Posterior vena cava (tissue), 2 donors: ENCODE measurements around the gene BRD7. TPM values are rescaled to one million over a fixed set of nuclear protein-coding genes. Genes with fewer than 3 reads are reported as not detected.
A peak's percentile ranks its signal among the peaks of the same experiment; 100 is the strongest.

ENCODE experiments used
- DNase-seq: peaks from one replicate; pipeline ENCODE4 v3.0.0-alpha.2; 2020; ENCODE audit warnings: low spot score
- intact Hi-C, 2 donors: fragments of 100-400 bp; cut with DNase I; formaldehyde crosslinking; loops; one replicate each; pipeline versions ENCODE4 v1.14.1 to v1.14.2; 2022 to 2023
- total RNA-seq, 2 donors: library from RNA; stranded (reverse); fragmentation: NEBNext Ultra II Directional; extraction: Animal tissue kit (Norgen Biotek cat#: 25700); gene quantifications; one replicate each; pipeline ENCODE4 v1.2.1, GENCODE V29; 2021
- donor health status: DM: yes; HTN: yes; CAD: no.
- donor health status: DM: yes; HTN: yes; CAD: no.

BRD7 gene
- total RNA-seq, 2 donors from 2014 or later: 54.5 to 71.3 TPM

DNA sequence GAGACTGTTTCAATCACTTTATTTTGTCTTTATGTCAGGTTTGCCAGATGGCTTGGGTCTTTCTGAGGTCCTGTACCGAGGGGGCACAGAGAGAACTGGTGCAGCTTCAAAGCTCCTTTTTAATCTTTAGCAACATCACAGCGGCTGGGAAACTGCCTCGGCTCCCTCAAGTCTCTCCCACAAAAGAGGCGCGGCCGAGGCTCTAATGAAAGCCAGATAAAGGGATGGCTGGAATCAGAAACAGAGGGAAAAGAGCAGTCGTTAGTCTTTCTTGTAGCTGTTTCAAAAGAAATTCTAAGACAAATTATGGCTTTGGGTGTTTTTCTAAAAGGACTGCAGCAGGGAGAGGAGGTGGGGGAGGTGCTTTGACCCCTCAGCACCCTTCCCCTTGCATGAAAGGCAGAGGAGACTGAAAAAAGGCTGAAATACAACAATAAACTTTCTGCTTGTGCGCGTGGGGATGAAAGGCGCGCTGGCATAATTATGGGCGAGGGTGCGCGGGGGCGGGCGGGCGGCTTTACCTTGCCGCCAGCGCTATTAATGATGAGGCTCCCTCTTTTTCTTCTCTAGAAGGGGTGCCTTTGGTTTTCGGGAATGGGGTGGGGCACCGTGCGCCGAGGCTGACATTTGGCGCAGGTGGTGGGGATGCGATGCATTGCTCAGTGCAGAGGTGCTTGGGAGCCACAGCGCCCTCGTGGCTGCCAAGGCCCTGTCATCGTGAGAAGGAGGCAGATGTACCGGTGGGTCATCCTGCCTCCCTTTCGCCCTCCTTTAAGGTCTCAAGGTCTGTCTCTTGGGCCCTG lies 22.3 kb upstream of the BRD7 start:
- intact Hi-C loops: no loop called here
- no peak for DNase-seq

DNA sequence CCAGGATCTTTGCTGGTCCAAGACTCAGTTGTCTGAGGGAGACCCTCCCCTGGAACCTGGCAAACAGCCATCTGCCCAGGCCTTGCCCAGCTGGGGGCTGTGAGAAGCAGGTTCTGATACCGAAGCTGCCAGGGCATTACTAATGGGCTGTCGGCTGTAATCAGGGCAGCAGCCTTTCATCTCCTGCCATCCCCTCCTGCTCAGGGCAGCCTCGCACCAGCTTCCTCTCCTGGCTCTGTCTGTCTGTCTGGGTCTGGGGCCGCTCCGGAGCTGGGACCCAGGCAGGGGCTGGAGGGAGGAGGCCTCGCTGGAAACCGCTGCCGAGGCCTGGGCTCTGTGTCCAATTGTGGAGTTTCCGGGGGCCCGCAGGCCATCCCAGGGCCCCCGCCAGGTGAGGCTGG lies 21.6 kb upstream of the BRD7 start:
- DNase-seq: no peak
- intact Hi-C loops: no loop called here

DNA sequence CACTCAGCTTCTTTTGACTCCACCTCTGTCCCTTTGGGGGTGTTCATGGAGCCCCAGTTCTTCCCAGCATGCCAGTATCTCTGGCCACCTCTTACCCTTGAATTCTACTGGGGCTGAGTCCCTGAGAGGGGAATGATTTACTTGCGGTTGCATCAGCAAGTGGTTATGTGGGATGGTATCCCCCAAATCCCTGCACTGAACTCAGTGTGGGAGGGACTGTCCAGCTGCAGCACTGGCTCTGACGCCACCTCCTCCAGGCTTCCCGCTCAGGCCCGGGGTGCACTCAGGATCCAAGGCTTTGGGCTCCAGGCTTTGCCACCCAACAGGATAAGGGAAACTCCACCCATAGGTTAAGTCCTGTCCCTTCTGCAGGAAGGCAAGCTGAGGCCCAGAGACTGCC lies 21.1 kb upstream of the BRD7 start:
- no peak for DNase-seq
- intact Hi-C loops: loop anchor here in 1 of 2 donors (5.0 kb wide), 1 partner anchor 332 kb away; no protein-coding TSS in a partner anchor

DNA sequence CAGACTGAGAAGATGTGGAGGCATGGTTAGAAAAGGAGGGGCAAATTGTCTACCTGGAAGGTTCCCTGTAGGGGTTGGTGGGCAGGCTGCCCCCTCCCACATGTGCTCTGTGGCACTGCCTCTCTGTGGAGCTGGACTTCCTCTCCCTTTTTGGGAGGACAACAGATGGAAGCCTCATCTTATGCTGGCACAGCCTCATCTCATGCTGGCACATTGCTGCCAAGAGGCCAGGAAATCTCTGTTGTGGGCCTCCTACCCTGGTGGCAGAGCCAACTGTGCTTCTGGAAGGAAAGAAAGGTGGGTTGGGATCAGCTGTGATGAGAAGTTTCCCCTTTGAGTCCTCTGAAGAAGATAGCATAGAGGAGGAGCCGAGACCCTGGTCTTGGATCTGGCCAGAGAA lies 19.7 kb upstream of the BRD7 start:
- no peak for DNase-seq
- intact Hi-C loops: loop anchor here in 1 of 2 donors (5.0 kb wide), 1 partner anchor 334 kb away; no protein-coding TSS in a partner anchor

DNA sequence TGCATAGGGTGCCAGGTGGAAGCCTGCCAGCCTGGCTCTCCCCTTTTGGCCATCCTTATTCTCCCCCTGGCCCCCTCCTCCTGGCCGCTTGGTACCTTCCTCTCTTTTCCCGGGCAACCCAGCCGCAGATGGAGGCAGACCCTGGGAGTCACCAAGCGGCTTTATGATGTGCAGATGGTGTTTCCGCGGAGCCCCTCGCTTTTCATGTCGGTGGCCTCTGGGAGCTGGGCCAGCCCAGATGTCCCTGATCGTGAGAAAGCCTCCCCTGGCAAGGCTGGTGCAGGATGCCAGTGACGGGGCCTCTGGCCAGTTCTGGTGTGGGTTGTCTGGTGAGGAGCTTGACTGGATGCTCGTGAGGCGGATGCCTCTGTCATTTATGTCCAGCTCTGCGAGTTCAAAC lies 18.0 kb upstream of the BRD7 start:
- intact Hi-C loops: loop anchor here in 1 of 2 donors (5.0 kb wide), 1 partner anchor 336 kb away; no protein-coding TSS in a partner anchor
- no peak for DNase-seq

DNA sequence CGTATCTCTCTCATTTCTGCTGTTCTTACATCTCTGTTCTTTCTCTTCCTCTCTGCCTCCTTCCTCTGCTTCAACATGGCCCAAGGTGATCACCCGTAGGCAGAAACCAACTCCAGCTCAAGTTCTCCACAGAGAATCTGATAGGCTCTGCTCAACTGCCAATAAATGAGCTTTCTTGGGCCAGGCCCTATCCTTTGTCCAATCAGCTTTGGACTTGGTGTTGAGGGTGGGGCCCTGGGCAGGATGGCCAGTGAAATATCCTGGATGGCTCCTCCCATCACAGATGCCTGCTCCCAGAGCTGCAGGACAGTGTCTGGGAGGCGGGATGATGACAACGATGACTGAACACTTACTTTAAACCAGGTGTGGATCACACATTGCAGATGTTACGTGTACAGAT lies 17.4 kb upstream of the BRD7 start:
- no peak for DNase-seq
- intact Hi-C loops: loop anchor here in 1 of 2 donors (5.0 kb wide), 1 partner anchor 336 kb away; no protein-coding TSS in a partner anchor

DNA sequence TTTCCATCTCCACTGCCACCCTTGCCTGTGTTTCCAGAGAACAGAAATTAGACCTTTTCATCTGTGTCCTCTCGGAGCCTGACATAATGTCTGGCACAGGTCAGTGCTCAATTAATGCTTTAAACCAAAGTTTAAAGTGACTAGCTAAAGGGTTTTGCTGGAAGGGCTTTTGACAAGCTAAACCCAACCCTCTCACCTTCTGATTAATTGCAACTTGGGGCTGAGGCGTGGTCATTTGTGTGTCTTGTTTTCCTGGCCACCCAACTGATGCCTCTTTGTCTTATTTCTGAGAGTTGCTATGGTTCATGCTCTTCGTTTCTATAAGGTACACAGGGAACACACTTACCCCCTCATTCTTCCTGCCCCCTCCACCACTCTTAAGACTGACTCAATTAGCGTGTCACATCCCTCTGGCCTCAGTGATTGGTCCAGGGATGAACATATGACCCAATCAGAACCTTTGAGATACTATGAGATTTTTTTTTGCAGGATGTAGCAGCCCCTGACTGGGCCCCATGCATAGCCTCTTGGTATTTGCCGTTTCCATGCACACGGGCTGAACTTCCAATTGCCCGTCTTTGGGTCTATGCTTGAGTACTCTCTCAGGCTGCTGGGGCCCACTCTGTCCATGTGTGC lies 15.8 kb upstream of the BRD7 start:
- no peak for DNase-seq
- intact Hi-C loops: loop anchor here in 1 of 2 donors (5.0 kb wide), 1 partner anchor 338 kb away; no protein-coding TSS in a partner anchor

DNA sequence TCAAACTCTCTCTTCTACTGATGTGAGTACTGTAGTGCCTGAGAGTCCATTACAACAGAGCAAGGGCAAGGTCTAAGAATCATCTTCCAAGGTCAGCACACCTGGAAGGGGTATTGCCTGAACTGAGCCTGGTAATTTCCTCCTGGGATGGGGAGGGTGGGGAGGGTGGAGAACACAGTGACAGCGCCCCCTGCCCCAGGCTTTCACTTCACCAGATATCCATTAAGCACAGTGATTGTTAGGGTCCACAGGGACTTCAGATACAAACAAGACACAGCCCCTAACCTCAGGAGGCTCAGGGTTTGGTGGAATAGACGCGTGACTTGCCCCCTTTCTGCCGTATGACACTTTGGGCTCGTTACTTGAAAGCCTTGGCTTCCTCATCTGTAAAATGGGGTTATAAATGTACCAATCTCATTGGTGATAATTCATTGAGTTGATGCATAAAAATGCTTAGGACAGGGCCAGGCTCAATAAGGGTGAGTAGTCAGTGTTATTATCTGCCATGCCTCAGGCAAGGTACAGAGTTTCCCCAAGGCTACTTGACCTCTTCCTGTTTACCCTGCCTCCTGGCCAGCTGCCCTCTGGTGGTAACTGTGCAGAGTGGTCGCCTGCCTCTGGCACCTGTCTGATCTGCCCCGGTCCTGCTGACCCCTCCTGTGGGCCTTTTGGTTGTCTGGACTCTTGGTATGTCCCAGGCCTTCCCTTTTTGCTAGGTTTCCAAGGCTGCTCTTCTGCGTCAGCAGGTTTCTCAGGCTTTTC lies 13.1 kb upstream of the BRD7 start:
- intact Hi-C loops: no loop called here
- no peak for DNase-seq

DNA sequence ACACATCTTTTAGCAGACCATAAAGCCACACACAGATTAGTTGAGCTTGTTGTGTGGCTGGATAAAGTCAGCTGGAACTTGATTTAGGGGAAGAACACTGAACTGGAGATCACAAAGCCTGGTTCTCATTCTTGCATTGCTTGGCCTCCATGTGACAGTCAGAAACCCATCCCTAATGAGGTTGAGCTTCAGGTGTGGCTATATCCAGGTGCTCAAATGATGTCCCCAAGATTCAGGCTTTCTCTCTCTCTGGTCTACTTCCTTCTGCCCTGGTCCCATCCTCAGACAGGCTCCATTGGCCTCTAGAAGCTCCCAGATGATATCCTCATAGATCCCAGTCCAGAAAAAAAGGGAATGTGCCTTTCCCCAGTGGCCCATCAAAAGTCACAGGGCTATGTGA lies 9.6 kb upstream of the BRD7 start:
- intact Hi-C loops: loop anchor here in 1 of 2 donors (10.0 kb wide), 1 partner anchor 426 kb away; no protein-coding TSS in a partner anchor
- DNase-seq: no peak

DNA sequence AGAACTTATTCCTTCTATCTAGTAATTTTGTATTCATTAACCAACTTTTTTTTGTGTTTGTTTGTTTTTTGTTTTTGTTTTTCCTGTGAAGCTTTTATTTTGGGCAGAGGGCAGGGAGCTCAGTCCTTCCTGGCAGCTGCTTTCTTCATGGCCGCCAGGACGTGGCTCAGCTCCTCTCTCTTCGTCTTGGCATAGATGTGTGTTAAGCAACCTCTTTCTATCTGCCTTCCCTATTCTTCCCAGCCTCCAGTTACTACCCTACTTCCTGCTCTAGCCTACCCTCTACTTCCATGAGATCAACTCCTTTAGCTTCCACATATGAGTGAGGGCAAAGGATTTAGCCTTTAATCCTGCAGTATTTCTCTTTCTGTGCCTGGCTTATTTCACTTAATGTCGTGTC lies 8.2 kb upstream of the BRD7 start:
- intact Hi-C loops: loop anchor here in 1 of 2 donors (10.0 kb wide), 1 partner anchor 428 kb away; no protein-coding TSS in a partner anchor
- no peak for DNase-seq

DNA sequence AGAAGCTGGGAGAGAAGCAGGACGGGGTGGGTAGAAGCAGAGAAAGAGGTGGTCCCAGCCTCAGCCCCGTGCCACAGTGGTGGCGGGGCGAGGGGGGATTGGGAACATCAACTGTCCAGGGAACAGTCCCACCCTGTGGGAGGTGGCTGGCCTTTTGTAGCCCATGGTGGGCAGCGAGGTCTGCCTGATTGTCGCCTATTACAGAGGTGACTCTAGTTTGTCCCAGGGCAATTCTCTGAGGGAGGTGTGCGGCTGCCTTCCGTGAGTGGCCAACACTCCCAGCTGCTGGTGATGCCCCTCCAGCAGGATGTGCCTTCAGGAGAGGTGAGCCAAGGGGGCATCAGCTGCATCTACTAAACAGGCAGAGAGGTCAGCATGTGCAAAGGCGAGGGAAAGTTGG lies 5.0 kb upstream of the BRD7 start:
- intact Hi-C loops: loop anchor here (5.0 to 10.0 kb wide), 3 partner anchors 294 to 434 kb away; no protein-coding TSS in a partner anchor
- DNase-seq: no peak

DNA sequence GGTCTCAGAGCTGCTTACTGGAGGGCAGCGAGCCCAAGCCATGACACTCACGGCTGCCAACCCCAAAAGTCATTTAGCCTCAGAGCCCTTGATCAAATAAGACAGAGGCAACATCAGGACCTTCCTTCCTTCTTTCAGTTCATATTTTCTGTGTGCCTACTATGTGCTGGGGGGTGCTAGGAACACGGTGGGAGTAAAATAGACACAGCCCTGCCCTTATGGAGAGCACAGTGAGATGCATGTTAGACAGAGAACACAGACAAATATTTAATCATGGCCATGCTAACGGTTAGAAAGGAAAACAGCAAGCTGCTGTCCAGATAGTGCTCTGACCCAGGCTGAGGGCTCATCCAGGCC lies 4.5 kb upstream of the BRD7 start:
- intact Hi-C loops: loop anchor here (5.0 to 10.0 kb wide), 3 partner anchors 294 to 434 kb away; no protein-coding TSS in a partner anchor
- DNase-seq: no peak

DNA sequence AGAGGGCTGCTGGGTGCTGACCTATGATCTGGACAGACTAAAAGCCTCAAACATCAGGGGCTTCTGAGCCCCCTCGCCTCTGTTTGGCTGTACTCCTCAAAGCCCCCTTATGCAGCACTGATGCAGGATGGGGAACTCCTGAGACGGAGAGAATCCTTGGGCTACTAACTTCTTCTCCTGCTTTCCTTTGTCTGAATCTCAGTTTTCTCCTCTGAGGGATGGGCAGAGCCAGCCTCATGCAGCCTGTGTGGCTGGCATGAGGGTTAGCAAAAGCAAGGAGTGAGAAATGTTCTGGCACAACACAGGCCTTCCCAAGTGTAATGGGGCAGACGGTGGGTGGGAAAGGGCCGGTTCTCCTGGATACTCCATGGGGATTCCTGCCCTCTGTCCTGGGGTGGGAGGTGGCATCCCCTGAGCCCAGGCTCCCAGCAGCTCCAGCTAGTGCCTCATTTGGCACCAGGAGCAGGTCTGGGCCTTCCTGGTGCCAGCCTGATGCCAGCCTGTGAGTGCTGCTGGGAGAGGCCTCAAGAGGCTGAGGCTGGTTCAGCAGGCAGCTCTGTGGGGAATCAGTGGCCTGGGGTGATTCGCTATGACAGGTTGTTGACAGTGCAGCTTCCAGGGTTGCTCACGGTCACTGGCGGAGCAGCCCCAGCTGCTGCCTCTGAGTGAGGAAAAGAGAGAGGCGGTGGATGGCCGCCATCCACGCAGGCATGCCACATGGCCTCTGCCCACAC lies 4.0 kb upstream of the BRD7 start:
- DNase-seq: no peak
- intact Hi-C loops: loop anchor here (5.0 to 10.0 kb wide), 3 partner anchors 295 to 435 kb away; no protein-coding TSS in a partner anchor

DNA sequence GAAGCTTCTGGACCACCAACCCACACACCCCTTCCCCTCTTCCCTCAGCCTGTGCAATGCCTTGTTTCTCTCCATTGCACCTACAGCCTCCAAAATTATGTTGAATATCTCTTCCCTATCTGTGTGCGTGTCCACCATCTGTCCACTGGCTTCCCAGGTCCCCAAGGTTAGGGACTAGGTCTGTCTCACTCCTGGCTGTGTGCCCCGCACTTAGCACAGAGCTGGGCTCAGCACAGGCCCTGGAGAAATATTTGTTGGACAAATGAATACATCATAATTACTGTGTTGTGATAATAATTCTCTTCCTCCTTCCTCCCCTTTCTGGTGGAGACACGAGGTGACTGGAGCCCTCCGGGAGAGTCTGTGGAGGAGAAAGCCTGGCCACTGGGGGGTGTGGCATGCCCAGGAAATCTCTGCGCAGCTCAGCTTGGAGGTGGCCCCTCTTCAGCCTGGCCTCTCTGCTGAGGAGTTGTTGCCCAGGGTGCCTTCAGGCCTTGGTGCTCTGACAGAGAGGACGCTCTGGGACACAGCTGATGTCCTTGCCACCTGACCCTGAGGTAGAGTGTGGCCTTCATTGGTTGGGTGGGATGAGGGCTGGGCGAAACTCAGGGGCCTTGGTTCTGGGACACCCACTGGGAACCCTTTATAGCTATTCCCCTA lies 3.3 kb upstream of the BRD7 start:
- peak; percentile 84 for DNase-seq
- intact Hi-C loops: loop anchor here (5.0 to 10.0 kb wide), 3 partner anchors 295 to 435 kb away; no protein-coding TSS in a partner anchor

DNA sequence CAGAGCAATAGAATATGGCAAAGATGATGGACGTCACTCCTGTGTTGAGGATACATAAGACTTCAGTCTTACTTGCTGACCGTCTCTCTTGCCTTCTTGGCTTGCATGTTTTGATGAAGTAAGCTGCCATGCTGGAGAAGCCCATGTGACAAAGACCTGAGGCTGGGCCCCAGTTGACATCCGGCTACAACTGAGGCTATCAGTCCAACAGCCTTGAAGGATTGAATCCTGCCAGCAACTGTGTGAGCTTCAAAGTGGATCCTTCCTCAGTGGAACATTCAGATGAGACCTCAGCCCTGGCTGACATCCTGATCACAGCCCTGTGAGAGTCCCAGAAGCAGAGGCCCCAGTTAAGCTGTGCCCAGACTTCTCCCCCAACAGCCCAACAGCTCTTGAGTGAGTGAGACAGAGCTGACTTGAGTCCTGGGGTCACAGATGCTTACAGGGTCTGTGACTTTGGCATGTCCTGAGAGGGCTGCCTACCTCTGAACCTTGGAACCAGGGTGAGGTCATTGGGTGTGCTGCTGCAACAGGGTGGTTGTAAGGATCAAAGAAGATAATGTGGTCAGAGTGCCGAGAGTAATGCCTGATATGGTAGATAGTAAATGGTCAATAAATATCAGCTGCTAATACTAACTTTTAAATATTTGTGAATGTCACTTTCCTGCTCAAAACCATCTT lies 2.4 kb upstream of the BRD7 start:
- intact Hi-C loops: loop anchor here (5.0 to 10.0 kb wide), 3 partner anchors 296 to 436 kb away; no protein-coding TSS in a partner anchor
- DNase-seq: no peak

DNA sequence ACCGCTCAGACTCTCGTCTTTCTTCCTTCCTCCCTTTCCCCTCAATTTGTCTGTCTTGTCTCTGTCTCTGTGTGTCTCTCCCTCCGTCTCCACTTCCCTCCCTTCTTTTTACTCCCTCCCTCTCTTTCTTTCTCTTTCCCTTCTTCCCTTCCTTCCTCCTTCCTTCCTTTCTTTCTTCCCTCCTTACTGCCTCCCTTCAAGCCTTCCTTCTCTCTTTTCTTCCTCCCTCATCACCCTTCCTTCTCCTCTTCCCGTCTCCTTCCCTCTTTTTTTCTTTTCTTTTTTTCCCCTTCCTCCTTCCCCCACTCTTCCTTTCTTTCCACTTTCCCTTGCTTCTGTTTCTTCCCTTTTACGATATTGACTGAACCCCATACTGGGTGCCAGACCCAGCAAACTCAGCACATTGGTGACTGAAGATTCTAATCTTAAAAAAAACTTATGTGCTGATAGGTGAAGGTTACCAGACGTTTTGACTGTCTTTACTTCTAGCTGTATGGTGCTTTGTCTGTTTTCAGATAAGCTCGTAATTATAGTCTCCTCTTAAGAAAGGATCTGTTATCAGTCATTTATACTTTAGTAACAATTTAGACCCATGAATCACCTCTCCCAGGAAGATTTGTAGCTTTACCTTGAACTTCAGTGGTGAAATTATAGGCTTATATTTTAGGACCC lies 481 bp upstream of the BRD7 start:
- DNase-seq: no peak
- intact Hi-C loops: loop anchor here in 1 of 2 donors (10.0 kb wide), 1 partner anchor 334 kb away; no protein-coding TSS in a partner anchor
